ENCODE data around the gene DLEC1. TPM values are rescaled to one million over a fixed set of nuclear protein-coding genes. Genes with fewer than 3 reads are reported as not detected.

The DLEC1 gene
- polyA plus RNA-seq, 2 of the 4 experiments (the other 2 are of a cell fraction), result 0.10 TPM; not detected in 1

DNA sequence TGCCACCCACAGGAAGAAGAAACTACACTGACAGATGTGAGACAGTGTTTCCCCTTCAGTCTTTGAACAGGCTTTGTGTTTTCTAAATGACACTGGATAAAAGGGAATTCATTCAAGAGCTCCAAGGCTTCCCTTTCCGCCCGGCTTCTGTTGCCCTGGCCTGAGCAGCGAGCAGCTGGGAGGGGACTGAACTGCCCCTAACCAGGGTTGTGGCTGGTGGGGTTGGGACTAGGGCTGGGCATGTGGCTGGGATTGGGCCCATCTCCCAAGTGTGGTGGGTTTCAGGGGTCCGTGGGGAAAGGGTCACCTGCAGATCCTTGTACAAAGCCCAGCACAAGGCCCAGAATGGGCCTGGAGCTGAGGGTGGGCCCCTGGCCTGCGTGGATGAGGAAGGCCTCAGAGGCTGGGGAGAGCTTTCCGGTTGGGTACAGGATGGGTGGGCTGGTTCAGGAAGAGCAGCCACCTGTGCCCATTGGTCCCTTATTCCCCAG lies 38.0 kb upstream of the DLEC1 start:
- WGBS (ENCODE audit: missing lambda C conversion rate), result 84% methylated on average over 6 of the region's 6 CpGs
- FAIRE-seq (no peak), DNase-seq (ENCODE audit: low read depth in 1 of 2, low spot score in 1 of 2) (no peak), ATAC-seq (no peak)
- CTCF ChIA-PET, result interaction anchor here (1.1 to 5.5 kb wide), 9 partner anchors 14 to 479 kb away, joined by 3 to 52 read pairs (median 6); partner anchors contain the start of gene DLEC1
- TF ChIP-seq USF2 (IDR thresholded peaks at IDR 0.05) (no peak), SREBF2 (IDR thresholded peaks at IDR 0.05) (no peak), ZFP36 (IDR thresholded peaks at IDR 0.05; ENCODE audit: borderline replicate concordance, partially characterized antibody) (no peak), BHLHE40 (IDR thresholded peaks at IDR 0.05; ENCODE audit: low read depth, low read length) (no peak), FOSB (CRISPR knock-in tag; IDR thresholded peaks at IDR 0.05) (no peak), GATA3 (IDR thresholded peaks at IDR 0.05; ENCODE audit: borderline replicate concordance) (no peak), MAFK (IDR thresholded peaks at IDR 0.05; ENCODE audit: partially characterized antibody) (no peak), PHF8 (IDR thresholded peaks at IDR 0.05; ENCODE audit: borderline replicate concordance, low read depth) (no peak), KDM1A (IDR thresholded peaks at IDR 0.05; ENCODE audit: low read depth) (no peak), CHD2 (IDR thresholded peaks at IDR 0.05; ENCODE audit: low read length, partially characterized antibody) (no peak), CEBPB (IDR thresholded peaks at IDR 0.05) (no peak), RCOR1 (IDR thresholded peaks at IDR 0.05; ENCODE audit: low read depth, low read length) (no peak), RARB (CRISPR knock-in tag; IDR thresholded peaks at IDR 0.05) (no peak), KDM5A (IDR thresholded peaks at IDR 0.05) (no peak), HOXB5 (CRISPR knock-in tag; IDR thresholded peaks at IDR 0.05) (no peak), CHD4 (IDR thresholded peaks at IDR 0.05; ENCODE audit: borderline replicate concordance) (no peak), EHF (CRISPR knock-in tag; IDR thresholded peaks at IDR 0.05) (no peak)
- TF ChIP-seq, protein P1, sequence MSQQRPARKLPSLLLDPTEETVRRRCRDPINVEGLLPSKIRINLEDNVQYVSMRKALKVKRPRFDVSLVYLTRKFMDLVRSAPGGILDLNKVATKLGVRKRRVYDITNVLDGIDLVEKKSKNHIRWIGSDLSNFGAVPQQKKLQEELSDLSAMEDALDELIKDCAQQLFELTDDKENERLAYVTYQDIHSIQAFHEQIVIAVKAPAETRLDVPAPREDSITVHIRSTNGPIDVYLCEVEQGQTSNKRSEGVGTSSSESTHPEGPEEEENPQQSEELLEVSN (IDR thresholded peaks at IDR 0.05; ENCODE audit: borderline replicate concordance, low read depth), result no peak
- TF ChIP-seq, protein P2, sequence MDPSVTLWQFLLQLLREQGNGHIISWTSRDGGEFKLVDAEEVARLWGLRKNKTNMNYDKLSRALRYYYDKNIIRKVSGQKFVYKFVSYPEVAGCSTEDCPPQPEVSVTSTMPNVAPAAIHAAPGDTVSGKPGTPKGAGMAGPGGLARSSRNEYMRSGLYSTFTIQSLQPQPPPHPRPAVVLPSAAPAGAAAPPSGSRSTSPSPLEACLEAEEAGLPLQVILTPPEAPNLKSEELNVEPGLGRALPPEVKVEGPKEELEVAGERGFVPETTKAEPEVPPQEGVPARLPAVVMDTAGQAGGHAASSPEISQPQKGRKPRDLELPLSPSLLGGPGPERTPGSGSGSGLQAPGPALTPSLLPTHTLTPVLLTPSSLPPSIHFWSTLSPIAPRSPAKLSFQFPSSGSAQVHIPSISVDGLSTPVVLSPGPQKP (IDR thresholded peaks at IDR 0.05; ENCODE audit: low read depth, low read length), result no peak
- Histone ChIP-seq H3K4me2 (no peak overlapping the region), H3K9me3 (no peaks in the 10 kb centered on the region), H3K4me1 (peaks cover 15% of the 10 kb centered on the region), H3K27ac (no peak overlapping the region), H3K4me3 (no peak overlapping the region)
- POLR2A ChIA-PET, result no interaction called here

DNA sequence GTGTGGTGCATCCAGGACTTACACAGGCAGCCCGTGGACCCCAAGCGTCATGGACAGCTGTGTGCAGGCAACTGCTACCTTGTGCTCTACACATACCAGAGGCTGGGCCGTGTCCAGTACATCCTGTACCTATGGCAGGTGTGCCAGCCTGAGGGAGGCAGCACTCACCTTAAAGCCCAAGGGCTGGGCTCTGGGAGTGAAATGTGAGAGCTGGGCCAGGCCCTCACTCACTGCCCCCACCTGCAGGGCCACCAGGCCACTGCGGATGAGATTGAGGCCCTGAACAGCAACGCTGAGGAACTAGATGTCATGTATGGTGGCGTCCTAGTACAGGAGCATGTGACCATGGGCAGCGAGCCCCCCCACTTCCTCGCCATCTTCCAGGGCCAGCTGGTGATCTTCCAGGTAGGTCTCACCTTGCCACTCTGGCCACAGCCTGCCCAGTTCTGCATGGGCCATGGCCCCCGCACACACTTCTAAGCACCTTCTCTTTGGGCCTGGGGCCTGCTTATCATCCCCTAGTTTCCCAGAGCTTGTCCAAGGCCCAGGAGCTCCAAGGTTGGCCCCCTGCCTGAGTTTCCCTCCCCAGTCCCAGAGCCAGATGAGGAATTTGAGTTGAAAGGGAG lies 37.4 kb upstream of the DLEC1 start:
- peaks cover 15% of the 10 kb centered on the region for H3K4me1 ChIP-seq
- POLR2A ChIA-PET, result no interaction called here
- H3K9me3 ChIP-seq, result no peaks in the 10 kb centered on the region
- no peak overlapping the region for H3K27ac ChIP-seq
- FAIRE-seq (no peak), DNase-seq (ENCODE audit: low read depth in 1 of 2, low spot score in 1 of 2) (peak in 1 of 2 experiments; percentile 29), ATAC-seq (no peak)
- H3K4me3 ChIP-seq, result no peak overlapping the region
- H3K4me2 ChIP-seq, result no peak overlapping the region
- CTCF ChIA-PET, result interaction anchor here (0.9 to 5.5 kb wide), 10 partner anchors 10 to 478 kb away, joined by 3 to 52 read pairs (median 5); partner anchors contain the start of gene DLEC1
- TF ChIP-seq, protein P3, sequence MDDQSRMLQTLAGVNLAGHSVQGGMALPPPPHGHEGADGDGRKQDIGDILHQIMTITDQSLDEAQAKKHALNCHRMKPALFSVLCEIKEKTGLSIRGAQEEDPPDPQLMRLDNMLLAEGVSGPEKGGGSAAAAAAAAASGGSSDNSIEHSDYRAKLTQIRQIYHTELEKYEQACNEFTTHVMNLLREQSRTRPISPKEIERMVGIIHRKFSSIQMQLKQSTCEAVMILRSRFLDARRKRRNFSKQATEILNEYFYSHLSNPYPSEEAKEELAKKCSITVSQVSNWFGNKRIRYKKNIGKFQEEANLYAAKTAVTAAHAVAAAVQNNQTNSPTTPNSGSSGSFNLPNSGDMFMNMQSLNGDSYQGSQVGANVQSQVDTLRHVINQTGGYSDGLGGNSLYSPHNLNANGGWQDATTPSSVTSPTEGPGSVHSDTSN (IDR thresholded peaks at IDR 0.05), result no peak
- no peak for TF ChIP-seq ESRRA (IDR thresholded peaks at IDR 0.05; ENCODE audit: borderline replicate concordance, low read length)
- WGBS (ENCODE audit: missing lambda C conversion rate), result 90% methylated on average over 6 of the region's 9 CpGs

Data from A549 (cell line).